DND-41 (cell line): ENCODE data around the gene MRPL53.

Source experiments
- ATAC-seq: fragments of 200-7000 bp; cut with Tn5 transposase; 3 replicates; pipeline ENCODE4 v1.9.1; 2021; ENCODE audit warnings: low read depth; ENCODE audit not compliant: insufficient read depth
- DNase-seq: peaks from one replicate; pipeline ENCODE4 v3.0.0-alpha.2; 2020
- H2AFZ ChIP-seq: 2 replicates; pipeline ENCODE4 v1.6.0; 2012; ENCODE audit warnings: low read depth, low read length
- H3K27ac ChIP-seq: 2 replicates; pipeline ENCODE4 v1.5.1; 2012; ENCODE audit warnings: low read length, inconsistent platforms
- H3K27me3 ChIP-seq: fragments of 200-600 bp; sonication (generic); 2 replicates; pipeline ENCODE4 v1.6.0; 2012; ENCODE audit warnings: low read length, mild to moderate bottlenecking, inconsistent platforms; ENCODE audit not compliant: insufficient read depth, poor library complexity
- H3K36me3 ChIP-seq: 2 replicates; pipeline ENCODE4 v1.5.1; 2012; ENCODE audit warnings: low read length, inconsistent platforms; ENCODE audit not compliant: insufficient read depth
- H3K4me1 ChIP-seq: 2 replicates; pipeline ENCODE4 v1.5.1; 2012; ENCODE audit warnings: mild to moderate bottlenecking, low read length; ENCODE audit not compliant: insufficient read depth
- H3K4me2 ChIP-seq: 2 replicates; pipeline ENCODE4 v1.6.0; 2012; ENCODE audit warnings: mild to moderate bottlenecking, moderate library complexity, low read length, inconsistent platforms; ENCODE audit not compliant: insufficient read depth
- H3K4me3 ChIP-seq, 2 experiments: fragments of 200-600 bp in 1 of 2; shearing (Covaris generic) in 1 of 2; 2 replicates each; pipeline ENCODE4 v1.5.1; 2012 to 2016; ENCODE audit warnings: inconsistent platforms in 2 of 2, low read length in 2 of 2, mild to moderate bottlenecking in 2 of 2, low read depth in 1 of 2, moderate library complexity in 1 of 2
- H3K79me2 ChIP-seq: 2 replicates; pipeline ENCODE4 v1.6.0; 2012; ENCODE audit warnings: low read length, inconsistent platforms; ENCODE audit not compliant: insufficient read depth
- H3K9ac ChIP-seq: 2 replicates; pipeline ENCODE4 v1.6.0; 2012; ENCODE audit warnings: low read depth, mild to moderate bottlenecking, inconsistent platforms, low read length, moderate library complexity
- H3K9me3 ChIP-seq: 2 replicates; pipeline ENCODE4 v1.5.1; 2012; ENCODE audit warnings: low read length, moderate library complexity, mild to moderate bottlenecking, inconsistent platforms; ENCODE audit not compliant: insufficient read depth, severe bottlenecking
- H4K20me1 ChIP-seq: 2 replicates; pipeline ENCODE4 v1.6.0; 2012; ENCODE audit warnings: low read length; ENCODE audit not compliant: insufficient read depth
- CTCF ChIP-seq: IDR thresholded peaks from 2 replicates; pipeline ENCODE4 v1.5.1; 2012; ENCODE audit warnings: borderline replicate concordance, low read length, moderate library complexity, mild to moderate bottlenecking; ENCODE audit not compliant: poor library complexity, severe bottlenecking; ENCODE audit errors: extremely low read depth
- EZH2 ChIP-seq: IDR thresholded peaks from 3 replicates; pipeline ENCODE4 v1.6.1; 2012; ENCODE audit warnings: borderline replicate concordance, low read depth, mild to moderate bottlenecking, moderate library complexity, low read length, inconsistent platforms; ENCODE audit not compliant: severe bottlenecking

The MRPL53 gene

GRCh38 chr2:74502147-74502719 is 29.8 kb upstream of the MRPL53 start:
- H3K9ac ChIP-seq: no peak overlapping the region
- H3K27me3 ChIP-seq: no peaks in the 10 kb centered on the region
- no peak overlapping the region for H3K27ac ChIP-seq
- H3K36me3 ChIP-seq: peaks cover 11% of the 10 kb centered on the region
- H3K4me1 ChIP-seq: peaks cover 39% of the 10 kb centered on the region
- H2AFZ ChIP-seq: no peak overlapping the region
- TF ChIP-seq CTCF: no peak
- no peak for TF ChIP-seq EZH2
- ATAC-seq (no peak), DNase-seq (no peak)
- H3K79me2 ChIP-seq: peaks cover 31% of the 10 kb centered on the region
- H4K20me1 ChIP-seq: no peaks in the 10 kb centered on the region
- no peaks in the 10 kb centered on the region for H3K9me3 ChIP-seq
- H3K4me3 ChIP-seq: no peak overlapping the region
- H3K4me2 ChIP-seq: no peak overlapping the region

- H3K27me3 ChIP-seq: no peaks in the 10 kb centered on the region
- no peak overlapping the region for H3K27ac ChIP-seq
- no peaks in the 10 kb centered on the region for H3K9me3 ChIP-seq
- no peaks in the 10 kb centered on the region for H4K20me1 ChIP-seq
- no peak overlapping the region for H3K9ac ChIP-seq
- H3K4me2 ChIP-seq: no peak overlapping the region
- H2AFZ ChIP-seq: no peak overlapping the region
- peaks cover 41% of the 10 kb centered on the region for H3K4me1 ChIP-seq
- H3K36me3 ChIP-seq: peaks cover 11% of the 10 kb centered on the region
- ATAC-seq (no peak), DNase-seq (no peak)
- TF ChIP-seq EZH2: no peak
- no peak for TF ChIP-seq CTCF
- H3K79me2 ChIP-seq: peaks cover 26% of the 10 kb centered on the region
- no peak overlapping the region for H3K4me3 ChIP-seq
Measured at GRCh38 chr2:74501335-74502071, 29.0 kb upstream of the MRPL53 start.

GRCh38 chr2:74500578-74500946 is 28.1 kb upstream of the MRPL53 start:
- TF ChIP-seq EZH2 (no peak), CTCF (no peak)
- Histone ChIP-seq H3K79me2 (peaks cover 19% of the 10 kb centered on the region), H3K4me1 (peaks cover 31% of the 10 kb centered on the region), H3K4me3 (no peak overlapping the region), H3K4me2 (no peak overlapping the region), H3K9me3 (no peaks in the 10 kb centered on the region), H3K27ac (no peak overlapping the region), H3K9ac (no peak overlapping the region), H3K36me3 (peaks cover 5% of the 10 kb centered on the region), H4K20me1 (no peaks in the 10 kb centered on the region), H2AFZ (no peak overlapping the region), H3K27me3 (no peaks in the 10 kb centered on the region)
- DNase-seq (no peak), ATAC-seq (no peak)
